DND-41 (cell line): Measurements from ENCODE around the gene MRPL58.

Source experiments
- EZH2 ChIP-seq: IDR thresholded peaks from 3 replicates; pipeline ENCODE4 v1.6.1; 2012; ENCODE audit warnings: borderline replicate concordance, low read depth, mild to moderate bottlenecking, moderate library complexity, low read length, inconsistent platforms; ENCODE audit not compliant: severe bottlenecking
- TF ChIP-seq, protein P1 (sequence below): IDR thresholded peaks from 2 replicates; pipeline ENCODE4 v1.5.1; 2012; ENCODE audit warnings: borderline replicate concordance, low read length, moderate library complexity, mild to moderate bottlenecking; ENCODE audit not compliant: poor library complexity, severe bottlenecking; ENCODE audit errors: extremely low read depth

DNA sequence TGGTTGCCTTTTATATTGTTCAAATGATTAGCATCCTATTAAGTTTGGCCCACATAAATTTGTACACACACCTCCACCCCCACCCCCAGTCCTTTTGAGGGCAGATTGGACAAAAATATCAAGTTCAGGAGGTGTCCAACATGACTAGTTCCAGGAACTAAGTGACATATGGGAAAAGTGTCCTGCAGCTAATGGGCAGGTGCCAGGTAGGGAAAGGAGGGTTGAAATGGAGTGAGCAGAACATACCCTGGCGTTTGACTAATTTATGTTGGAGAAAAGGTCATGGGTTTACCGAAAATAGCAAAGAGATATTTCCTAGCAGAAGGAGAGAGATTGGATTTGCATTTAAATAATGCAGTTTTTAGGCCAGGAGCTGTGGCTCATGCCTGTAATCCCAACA is 39.5 kb downstream of the MRPL58 start:
- TF ChIP-seq, protein P1, sequence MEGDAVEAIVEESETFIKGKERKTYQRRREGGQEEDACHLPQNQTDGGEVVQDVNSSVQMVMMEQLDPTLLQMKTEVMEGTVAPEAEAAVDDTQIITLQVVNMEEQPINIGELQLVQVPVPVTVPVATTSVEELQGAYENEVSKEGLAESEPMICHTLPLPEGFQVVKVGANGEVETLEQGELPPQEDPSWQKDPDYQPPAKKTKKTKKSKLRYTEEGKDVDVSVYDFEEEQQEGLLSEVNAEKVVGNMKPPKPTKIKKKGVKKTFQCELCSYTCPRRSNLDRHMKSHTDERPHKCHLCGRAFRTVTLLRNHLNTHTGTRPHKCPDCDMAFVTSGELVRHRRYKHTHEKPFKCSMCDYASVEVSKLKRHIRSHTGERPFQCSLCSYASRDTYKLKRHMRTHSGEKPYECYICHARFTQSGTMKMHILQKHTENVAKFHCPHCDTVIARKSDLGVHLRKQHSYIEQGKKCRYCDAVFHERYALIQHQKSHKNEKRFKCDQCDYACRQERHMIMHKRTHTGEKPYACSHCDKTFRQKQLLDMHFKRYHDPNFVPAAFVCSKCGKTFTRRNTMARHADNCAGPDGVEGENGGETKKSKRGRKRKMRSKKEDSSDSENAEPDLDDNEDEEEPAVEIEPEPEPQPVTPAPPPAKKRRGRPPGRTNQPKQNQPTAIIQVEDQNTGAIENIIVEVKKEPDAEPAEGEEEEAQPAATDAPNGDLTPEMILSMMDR = no peak
- no peak for TF ChIP-seq EZH2
